Measurements from ENCODE around the gene IFIT3. TPM values are rescaled to one million over a fixed set of nuclear protein-coding genes. Genes with fewer than 3 reads are reported as not detected.

The IFIT3 gene
- 10 to 100 TPM; 12.0 to 31.7 (median 12.2) TPM for total RNA-seq
- 9.8 TPM for total RNA-seq (2013)

- no peak for TF ChIP-seq CTCF (IDR thresholded peaks at IDR 0.05)
- Histone ChIP-seq H3K9me3 (ENCODE audit: control insufficient read depth, insufficient read depth, low read length) (no peaks in the 10 kb centered on the region), H3K27ac (ENCODE audit: low read length) (peak within 1 kb of the TSS; percentile 74), H3K36me3 (ENCODE audit: control insufficient read depth, insufficient read depth, low read length) (no peaks in the 10 kb centered on the region), H3K4me1 (ENCODE audit: control insufficient read depth, insufficient read depth, low read length) (peaks cover 33% of the 10 kb centered on the region), H3K27me3 (ENCODE audit: control insufficient read depth, insufficient read depth, low read length) (peaks cover 4% of the 10 kb centered on the region), H3K4me3 (ENCODE audit: low read length) (peak within 1 kb of the TSS; percentile 63)
- ATAC-seq (peak; percentile 30 to 51 (median 36)), DNase-seq (peak in 1 of 2 donors; percentile 62)
- 4% methylated on average over 7 of the region's 7 CpGs for WGBS (ENCODE audit: insufficient coverage)
- intact Hi-C loops (cut with micrococcal nuclease), result loop anchor here (2.0 kb wide), 1 partner anchor 19 kb away; no protein-coding TSS in a partner anchor
- H3K36me3 Mint-ChIP-seq, result no peaks in the 10 kb centered on the region
- no peaks in the 10 kb centered on the region for H3K9me3 Mint-ChIP-seq
- peak within 1 kb of the TSS; percentile 92 to 96 for H3K27ac Mint-ChIP-seq
- peaks cover 44 to 46% of the 10 kb centered on the region in 2 donors for H3K4me1 Mint-ChIP-seq
- H3K4me3 Mint-ChIP-seq, result peak within 1 kb of the TSS; percentile 95
- peaks cover 11 to 17% of the 10 kb centered on the region in 2 donors for H3K27me3 Mint-ChIP-seq (ENCODE audit: low read depth in 2 of 2)
Observed at GRCh38 chr10:89327803-89328441, at the start of gene IFIT3. Gene IFIT3 (plus strand): TSS chr10:89327997. CDS start chr10:89328074, 77 bp downstream.

- intact Hi-C loops (cut with micrococcal nuclease), result no loop called here
- DNase-seq, result no peak
- TF ChIP-seq CTCF (IDR thresholded peaks at IDR 0.05), result no peak
- no peaks in the 10 kb centered on the region for H3K9me3 ChIP-seq (ENCODE audit: control insufficient read depth, insufficient read depth, low read length)
- Mint-ChIP-seq H3K9me3 (no peaks in the 10 kb centered on the region), H3K36me3 (no peaks in the 10 kb centered on the region), H3K27me3 (ENCODE audit: low read depth in 2 of 2) (peaks cover 4 to 36% of the 10 kb centered on the region in 2 donors), H3K27ac (no peak overlapping the region), H3K4me3 (no peak overlapping the region), H3K4me1 (no peaks in the 10 kb centered on the region)
- no peak overlapping the region for H3K27ac ChIP-seq (ENCODE audit: low read length)
- H3K4me3 ChIP-seq (ENCODE audit: low read length), result no peak overlapping the region
- no peak for ATAC-seq
- WGBS (ENCODE audit: insufficient coverage), result 100% methylated on average over 1 of the region's 1 CpG
- H3K4me1 ChIP-seq (ENCODE audit: control insufficient read depth, insufficient read depth, low read length), result no peaks in the 10 kb centered on the region
- H3K27me3 ChIP-seq (ENCODE audit: control insufficient read depth, insufficient read depth, low read length), result no peaks in the 10 kb centered on the region
- no peaks in the 10 kb centered on the region for H3K36me3 ChIP-seq (ENCODE audit: control insufficient read depth, insufficient read depth, low read length)
Observed at GRCh38 chr10:89278034-89278535, 49.7 kb upstream of the IFIT3 start.

GRCh38 chr10:89278900-89279392 lies 48.9 kb upstream of the IFIT3 start:
- H3K27ac ChIP-seq (ENCODE audit: low read length), result no peak overlapping the region
- no peaks in the 10 kb centered on the region for H3K9me3 ChIP-seq (ENCODE audit: control insufficient read depth, insufficient read depth, low read length)
- TF ChIP-seq CTCF (IDR thresholded peaks at IDR 0.05), result no peak
- H3K4me3 ChIP-seq (ENCODE audit: low read length), result no peak overlapping the region
- H3K36me3 Mint-ChIP-seq, result no peaks in the 10 kb centered on the region
- no peaks in the 10 kb centered on the region for H3K27me3 ChIP-seq (ENCODE audit: control insufficient read depth, insufficient read depth, low read length)
- no peaks in the 10 kb centered on the region for H3K4me1 Mint-ChIP-seq
- peaks cover 5 to 32% of the 10 kb centered on the region in 2 donors for H3K27me3 Mint-ChIP-seq (ENCODE audit: low read depth in 2 of 2)
- ATAC-seq (no peak), DNase-seq (no peak)
- H3K4me1 ChIP-seq (ENCODE audit: control insufficient read depth, insufficient read depth, low read length), result no peaks in the 10 kb centered on the region
- intact Hi-C loops (cut with micrococcal nuclease), result no loop called here
- H3K27ac Mint-ChIP-seq, result no peak overlapping the region
- H3K4me3 Mint-ChIP-seq, result no peak overlapping the region
- no peaks in the 10 kb centered on the region for H3K36me3 ChIP-seq (ENCODE audit: control insufficient read depth, insufficient read depth, low read length)
- H3K9me3 Mint-ChIP-seq, result no peaks in the 10 kb centered on the region
